GM12873 (cell line): Measurements from ENCODE around the gene RPS6KA2.

Experiments used
- TF ChIP-seq, protein P1 (sequence below): IDR thresholded peaks from 2 replicates; pipeline ENCODE4 v1.5.1; 2012; ENCODE audit warnings: low read depth, mild to moderate bottlenecking, moderate library complexity, low read length, control low read depth; ENCODE audit not compliant: insufficient read depth; ENCODE audit errors: missing control alignments

The RPS6KA2 gene

DNA sequence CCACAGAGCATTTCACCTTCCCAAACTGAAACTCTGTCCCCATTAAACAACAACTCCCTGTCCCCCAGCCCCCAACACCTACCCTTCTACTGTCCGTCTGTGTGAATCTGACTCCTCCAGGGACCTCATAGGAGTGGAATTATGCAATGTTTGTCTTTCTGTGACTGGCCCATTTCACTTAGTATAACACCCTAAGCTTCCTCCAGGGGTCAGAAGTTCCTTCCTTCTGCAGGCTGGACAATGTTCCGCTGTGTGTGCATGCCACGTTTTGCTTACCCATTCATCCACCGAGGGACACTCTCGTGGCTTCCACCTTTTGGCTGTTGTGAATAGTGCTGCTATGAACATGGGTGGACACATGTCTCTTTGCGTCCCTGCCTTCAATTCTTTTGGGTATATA lies 206.7 kb downstream of the RPS6KA2 start:
- TF ChIP-seq, protein P1, sequence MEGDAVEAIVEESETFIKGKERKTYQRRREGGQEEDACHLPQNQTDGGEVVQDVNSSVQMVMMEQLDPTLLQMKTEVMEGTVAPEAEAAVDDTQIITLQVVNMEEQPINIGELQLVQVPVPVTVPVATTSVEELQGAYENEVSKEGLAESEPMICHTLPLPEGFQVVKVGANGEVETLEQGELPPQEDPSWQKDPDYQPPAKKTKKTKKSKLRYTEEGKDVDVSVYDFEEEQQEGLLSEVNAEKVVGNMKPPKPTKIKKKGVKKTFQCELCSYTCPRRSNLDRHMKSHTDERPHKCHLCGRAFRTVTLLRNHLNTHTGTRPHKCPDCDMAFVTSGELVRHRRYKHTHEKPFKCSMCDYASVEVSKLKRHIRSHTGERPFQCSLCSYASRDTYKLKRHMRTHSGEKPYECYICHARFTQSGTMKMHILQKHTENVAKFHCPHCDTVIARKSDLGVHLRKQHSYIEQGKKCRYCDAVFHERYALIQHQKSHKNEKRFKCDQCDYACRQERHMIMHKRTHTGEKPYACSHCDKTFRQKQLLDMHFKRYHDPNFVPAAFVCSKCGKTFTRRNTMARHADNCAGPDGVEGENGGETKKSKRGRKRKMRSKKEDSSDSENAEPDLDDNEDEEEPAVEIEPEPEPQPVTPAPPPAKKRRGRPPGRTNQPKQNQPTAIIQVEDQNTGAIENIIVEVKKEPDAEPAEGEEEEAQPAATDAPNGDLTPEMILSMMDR, result no peak

DNA sequence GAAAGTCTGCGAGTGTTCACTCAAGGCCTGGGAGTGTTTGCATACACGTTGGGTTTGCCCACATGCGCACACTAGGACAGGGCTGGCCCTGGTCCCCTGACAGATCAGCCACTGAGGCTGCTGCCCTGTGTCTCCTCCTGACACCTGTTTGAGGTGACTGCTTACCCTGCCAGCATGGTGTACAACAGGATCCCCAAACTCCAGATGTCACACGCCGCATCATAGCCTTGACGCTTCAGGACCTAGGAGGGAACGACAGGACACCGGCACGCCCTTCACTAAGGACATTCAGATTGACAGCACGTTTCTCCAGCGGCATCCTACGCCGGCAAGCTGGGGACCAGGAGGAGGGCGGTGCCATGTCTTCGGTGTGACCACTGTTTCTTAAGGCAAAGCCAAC lies 207.3 kb downstream of the RPS6KA2 start:
- TF ChIP-seq, protein P1, result no peak

DNA sequence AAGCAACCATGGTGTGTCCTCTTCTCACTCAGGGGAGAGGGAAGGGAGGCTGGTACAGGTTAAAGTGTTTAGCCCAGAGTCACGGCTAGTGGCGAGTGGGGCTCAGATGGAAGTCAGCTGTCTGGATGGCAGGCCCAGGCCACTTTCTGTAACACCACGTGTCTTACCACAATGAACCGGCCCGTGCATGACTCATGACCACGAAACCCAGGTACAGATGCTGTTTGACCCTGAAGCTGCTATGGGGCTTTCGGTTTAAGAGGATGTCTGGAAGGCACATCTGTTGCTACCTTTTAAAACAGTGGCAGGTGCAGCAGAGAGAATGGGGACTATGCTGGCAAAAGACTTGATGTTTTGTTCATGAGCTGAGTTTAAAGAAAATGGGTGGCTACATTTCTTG lies 207.8 kb downstream of the RPS6KA2 start:
- TF ChIP-seq, protein P1, result no peak

DNA sequence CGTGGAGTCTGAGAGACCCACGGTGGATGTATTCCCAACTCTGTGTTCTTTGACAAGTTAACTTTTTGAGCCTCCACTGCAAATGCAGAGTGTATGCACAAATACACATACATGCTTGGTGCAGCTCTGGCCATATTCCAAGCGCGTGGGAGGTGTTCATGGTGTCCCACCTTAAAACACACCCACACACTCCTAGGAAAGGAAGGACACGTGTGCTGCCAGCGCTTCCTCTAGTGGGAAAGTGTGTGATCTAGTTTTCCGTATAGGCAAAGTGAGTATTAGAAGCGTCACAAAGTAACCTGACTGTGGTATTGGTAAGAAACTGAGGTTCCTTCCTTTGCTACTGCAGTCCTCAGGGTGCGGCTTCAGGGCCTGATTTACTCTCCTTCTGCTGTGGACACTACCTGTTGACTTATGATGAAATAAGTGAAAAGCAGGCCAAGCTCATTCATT lies 208.3 kb downstream of the RPS6KA2 start:
- TF ChIP-seq, protein P1, result no peak

DNA sequence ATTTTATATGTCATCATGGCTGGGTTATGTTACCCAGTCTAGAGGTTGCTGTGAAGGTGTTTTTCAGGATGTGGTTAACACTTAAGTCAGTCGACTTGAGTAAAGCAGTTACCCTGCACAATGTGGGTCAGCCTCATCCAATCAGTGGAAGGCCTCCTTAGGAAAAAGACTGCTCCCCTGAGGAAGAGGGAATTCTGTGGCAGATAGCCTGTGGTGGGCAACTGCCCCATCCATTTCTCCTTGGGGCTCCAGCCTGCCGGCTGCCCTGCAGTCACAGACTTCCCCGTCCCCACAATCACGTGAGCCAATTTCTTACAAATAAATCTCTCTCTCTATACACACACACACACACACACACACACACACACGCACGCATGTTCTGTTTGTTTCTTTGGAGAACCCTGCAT lies 209.8 kb downstream of the RPS6KA2 start:
- TF ChIP-seq, protein P1, result no peak

DNA sequence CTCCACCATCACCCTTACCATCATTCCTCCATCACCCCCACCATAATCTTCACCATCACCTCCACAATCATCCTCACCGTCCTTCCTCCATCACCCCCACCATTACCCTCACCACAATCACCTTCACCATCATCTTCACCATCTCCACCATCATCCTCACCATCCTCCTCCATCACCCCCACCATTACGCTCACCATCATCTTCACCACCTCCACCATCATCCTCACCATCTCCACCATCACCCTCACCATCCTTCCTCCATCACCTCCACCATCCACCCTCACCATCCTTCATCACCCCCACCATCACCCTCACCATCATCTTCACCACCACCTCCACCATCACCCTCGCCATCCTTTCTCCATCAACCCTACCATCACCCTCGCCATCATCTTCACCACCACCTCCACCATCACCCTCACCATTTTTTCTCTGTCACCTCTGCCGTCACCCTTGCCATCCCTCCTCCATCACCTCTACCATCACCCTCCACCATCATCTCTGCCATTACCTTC lies 211.2 kb downstream of the RPS6KA2 start:
- TF ChIP-seq, protein P1, result no peak

DNA sequence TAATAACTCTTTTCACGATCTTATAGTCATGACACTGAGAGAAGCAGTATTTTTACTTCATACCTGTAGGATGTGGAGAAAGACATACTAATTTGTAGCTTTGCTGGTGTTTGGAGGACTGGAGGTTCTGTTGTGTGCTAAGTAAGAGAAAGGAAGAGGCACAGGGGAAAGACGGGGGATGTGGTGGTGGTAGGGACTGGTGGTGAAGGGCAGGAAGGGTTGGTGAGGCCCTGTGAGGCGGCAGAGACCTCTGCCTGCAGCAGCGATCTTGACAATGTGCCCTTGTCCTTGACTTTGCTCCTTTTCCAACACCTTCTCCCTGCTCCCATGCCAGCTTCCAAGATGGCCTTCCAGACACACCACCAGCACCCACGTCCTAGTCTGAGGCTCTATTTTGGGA lies 211.7 kb downstream of the RPS6KA2 start:
- TF ChIP-seq, protein P1, result no peak
